HG02678 (cell line): ENCODE measurements around the gene TYR.
"Not testable (repeated sequence)": the region's sequence is repeated elsewhere in the genome, so short reads cannot be mapped to it uniquely, and the experiment has no call there.

ENCODE experiments used
- ATAC-seq: cut with Tn5 transposase; IDR thresholded peaks from one replicate; pipeline ENCODE4 v1.9.1; 2021; ENCODE audit warnings: mild to moderate bottlenecking, moderate library complexity; ENCODE audit not compliant: unreplicated experiment

The TYR gene

DNA sequence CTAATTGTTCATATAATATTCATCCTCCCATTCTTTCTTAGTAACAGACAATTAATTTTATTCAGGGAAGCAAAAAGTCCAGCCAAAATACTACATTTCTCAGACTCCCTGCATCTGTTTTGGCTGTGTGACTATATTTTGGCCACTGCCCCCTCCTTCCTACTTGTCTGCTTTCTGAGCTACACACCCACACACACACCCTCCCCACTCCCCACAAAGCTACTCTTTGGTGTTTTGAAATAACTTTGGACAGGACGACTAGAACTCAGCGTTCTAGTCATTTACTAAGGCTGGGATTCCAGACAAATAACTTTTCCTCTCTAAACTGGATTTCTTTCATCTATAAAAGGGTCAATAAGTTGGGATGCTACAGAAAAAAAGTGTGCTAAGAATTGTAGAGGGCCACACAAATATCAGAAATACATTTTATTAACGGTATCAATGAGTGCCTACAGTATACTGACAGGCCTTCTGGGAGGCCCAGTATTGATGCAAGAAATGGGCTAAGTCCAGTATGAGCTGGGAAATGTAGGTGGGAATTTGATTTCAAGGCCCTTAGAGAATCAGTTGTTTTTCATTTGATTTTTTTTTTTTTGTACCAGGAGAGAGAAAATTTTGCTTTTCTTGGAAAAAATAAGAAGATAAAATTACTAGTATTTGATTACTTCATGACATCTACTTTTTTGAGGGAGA, 165.4 kb downstream of the TYR start:
- not testable (repeated sequence) for ATAC-seq
